Parathyroid adenoma (tissue), 2 donors: ENCODE data around the gene EDN1.

Experiments used
- H2AFZ ChIP-seq: fragments of 300-600 bp; sonication (generic); one replicate; pipeline ENCODE4 v1.7.0; 2017; ENCODE audit warnings: antibody characterized with exemption, mild to moderate bottlenecking
- H3K27ac ChIP-seq: fragments of 300-600 bp; sonication (generic); one replicate; pipeline ENCODE4 v1.7.0; 2017
- H3K27me3 ChIP-seq: fragments of 300-600 bp; sonication (generic); one replicate; pipeline ENCODE4 v1.7.0; 2017; ENCODE audit warnings: low read length; ENCODE audit not compliant: control insufficient read depth, insufficient read depth
- H3K36me3 ChIP-seq: fragments of 300-600 bp; sonication (generic); one replicate; pipeline ENCODE4 v1.7.0; 2017; ENCODE audit warnings: low read length; ENCODE audit not compliant: control insufficient read depth, insufficient read depth
- H3K4me1 ChIP-seq: fragments of 300-600 bp; sonication (generic); one replicate; pipeline ENCODE4 v1.7.0; 2017; ENCODE audit warnings: control low read depth
- H3K4me2 ChIP-seq: fragments of 300-600 bp; sonication (generic); one replicate; pipeline ENCODE4 v1.7.0; 2017; ENCODE audit warnings: low read length
- H3K4me3 ChIP-seq: fragments of 300-600 bp; sonication (generic); one replicate; pipeline ENCODE4 v1.7.0; 2017; ENCODE audit warnings: low read depth, low read length
- H3K79me2 ChIP-seq: fragments of 300-600 bp; sonication (generic); one replicate; pipeline ENCODE4 v1.7.0; 2017; ENCODE audit warnings: control low read depth
- H3K9ac ChIP-seq: fragments of 300-600 bp; sonication (generic); one replicate; pipeline ENCODE4 v1.7.0; 2017; ENCODE audit warnings: mild to moderate bottlenecking
- H3K9me3 ChIP-seq: fragments of 300-600 bp; sonication (generic); one replicate; pipeline ENCODE4 v1.7.0; 2017; ENCODE audit warnings: low read length; ENCODE audit not compliant: control insufficient read depth
- CTCF ChIP-seq: fragments of 300-600 bp; sonication (generic); IDR thresholded peaks from one replicate; pipeline ENCODE4 v1.7.0; 2017; ENCODE audit warnings: antibody characterized with exemption, mild to moderate bottlenecking
- donor health status: primary hyperparathyroidism.

The EDN1 gene

GRCh38 chr6:12279322-12280091 is 10.7 kb upstream of the EDN1 start:
- TF ChIP-seq CTCF, result no peak
- H3K4me3 ChIP-seq, result no peak overlapping the region
- H3K9ac ChIP-seq, result no peak overlapping the region
- no peaks in the 10 kb centered on the region for H3K36me3 ChIP-seq
- no peaks in the 10 kb centered on the region for H3K9me3 ChIP-seq
- H3K4me1 ChIP-seq, result no peaks in the 10 kb centered on the region
- H3K79me2 ChIP-seq, result no peaks in the 10 kb centered on the region
- no peak overlapping the region for H3K4me2 ChIP-seq
- H3K27me3 ChIP-seq, result no peaks in the 10 kb centered on the region
- H3K27ac ChIP-seq, result no peak overlapping the region
- H2AFZ ChIP-seq, result no peak overlapping the region

- Histone ChIP-seq H3K36me3 (no peaks in the 10 kb centered on the region), H3K9ac (no peak overlapping the region), H3K4me3 (no peak overlapping the region), H3K9me3 (no peaks in the 10 kb centered on the region), H3K79me2 (no peaks in the 10 kb centered on the region), H2AFZ (no peak overlapping the region), H3K4me1 (no peaks in the 10 kb centered on the region), H3K27me3 (no peaks in the 10 kb centered on the region), H3K4me2 (no peak overlapping the region), H3K27ac (no peak overlapping the region)
- TF ChIP-seq CTCF, result no peak
Observed at GRCh38 chr6:12280458-12280857, 9.7 kb upstream of the EDN1 start.

GRCh38 chr6:12280902-12281301 is 9.3 kb upstream of the EDN1 start:
- no peaks in the 10 kb centered on the region for H3K27me3 ChIP-seq
- H3K4me2 ChIP-seq, result no peak overlapping the region
- no peak overlapping the region for H3K4me3 ChIP-seq
- no peak overlapping the region for H3K9ac ChIP-seq
- H3K9me3 ChIP-seq, result no peaks in the 10 kb centered on the region
- H3K27ac ChIP-seq, result no peak overlapping the region
- no peaks in the 10 kb centered on the region for H3K36me3 ChIP-seq
- TF ChIP-seq CTCF, result no peak
- no peak overlapping the region for H2AFZ ChIP-seq
- no peaks in the 10 kb centered on the region for H3K79me2 ChIP-seq
- H3K4me1 ChIP-seq, result no peaks in the 10 kb centered on the region

- no peak overlapping the region for H3K9ac ChIP-seq
- TF ChIP-seq CTCF, result no peak
- H3K4me1 ChIP-seq, result no peaks in the 10 kb centered on the region
- H3K27ac ChIP-seq, result no peak overlapping the region
- no peaks in the 10 kb centered on the region for H3K36me3 ChIP-seq
- H3K79me2 ChIP-seq, result no peaks in the 10 kb centered on the region
- H3K9me3 ChIP-seq, result no peaks in the 10 kb centered on the region
- no peak overlapping the region for H2AFZ ChIP-seq
- no peak overlapping the region for H3K4me2 ChIP-seq
- no peaks in the 10 kb centered on the region for H3K27me3 ChIP-seq
- H3K4me3 ChIP-seq, result no peak overlapping the region
Observed at GRCh38 chr6:12283904-12284303, 6.3 kb upstream of the EDN1 start.
